NCI-H2227 (cell line): ENCODE results near the gene TPM2.
"Not testable (repeated sequence)": the region's sequence is repeated elsewhere in the genome, so short reads cannot be mapped to it uniquely, and the experiment has no call there.

Experiments used
- DNase-seq: peaks from one replicate; lab custom pipeline; 2025; ENCODE audit not compliant: unreplicated experiment; lab: John Stamatoyannopoulos, UW

Gene TPM2

GRCh38 chr9:35656831-35657545 lies 32.7 kb downstream of the TPM2 start:
- peak; percentile 69 for DNase-seq

GRCh38 chr9:35656348-35656747 lies 33.4 kb downstream of the TPM2 start:
- peak; percentile 53 for DNase-seq

- DNase-seq: no peak
Observed at GRCh38 chr9:35653611-35654010, 36.1 kb downstream of the TPM2 start.

GRCh38 chr9:35652829-35653209 lies 36.9 kb downstream of the TPM2 start:
- no peak for DNase-seq

GRCh38 chr9:35651956-35652828 lies 37.5 kb downstream of the TPM2 start:
- DNase-seq: no peak

- DNase-seq: peak; percentile 12
Observed at GRCh38 chr9:35650341-35651158, 39.2 kb downstream of the TPM2 start, which contains the start of gene SIT1. Gene SIT1, minus strand, starts transcription at chr9:35650931. Its CDS starts 78 bp downstream, at chr9:35650853.

GRCh38 chr9:35649431-35650340 lies 40.0 kb downstream of the TPM2 start:
- no peak for DNase-seq

- peak; percentile 91 for DNase-seq
Observed at GRCh38 chr9:35646533-35647265, 43.0 kb downstream of the TPM2 start.

GRCh38 chr9:35646153-35646532 lies 43.6 kb downstream of the TPM2 start:
- DNase-seq: peak; percentile 51

- DNase-seq: not testable (repeated sequence)
Observed at GRCh38 chr9:35645736-35646135, 44.0 kb downstream of the TPM2 start.

- DNase-seq: no peak
Observed at GRCh38 chr9:35643046-35643445, 46.7 kb downstream of the TPM2 start.

- DNase-seq: not testable (repeated sequence)
Observed at GRCh38 chr9:35641478-35641877, 48.2 kb downstream of the TPM2 start.

- DNase-seq: not testable (repeated sequence)
Observed at GRCh38 chr9:35640431-35640830, 49.3 kb downstream of the TPM2 start.

GRCh38 chr9:35639631-35640030 lies 50.1 kb downstream of the TPM2 start:
- no peak for DNase-seq

- DNase-seq: not testable (repeated sequence)
Observed at GRCh38 chr9:35639225-35639624, 50.5 kb downstream of the TPM2 start.

GRCh38 chr9:35638751-35639150 lies 51.0 kb downstream of the TPM2 start:
- not testable (repeated sequence) for DNase-seq

- not testable (repeated sequence) for DNase-seq
Observed at GRCh38 chr9:35637427-35637955, 52.2 kb downstream of the TPM2 start.

GRCh38 chr9:35636877-35637246 lies 52.9 kb downstream of the TPM2 start:
- not testable (repeated sequence) for DNase-seq

GRCh38 chr9:35636135-35636876 lies 53.4 kb downstream of the TPM2 start:
- DNase-seq: no peak
